MM.1S (cell line): Measurements from ENCODE around the gene WEE2.

Experiments used
- EZH2 ChIP-seq: fragments of 300-600 bp; sonication (generic); optimal IDR thresholded peaks from 2 replicates; pipeline ENCODE3; 2017; ENCODE audit warnings: low read depth, mild to moderate bottlenecking, antibody characterized with exemption, low read length, mixed read lengths
- TF ChIP-seq, protein P1 (sequence below): fragments of 300-600 bp; sonication (generic); IDR thresholded peaks from 2 replicates; pipeline ENCODE4 v1.5.1; 2016; ENCODE audit warnings: antibody characterized with exemption, low read length, mixed read lengths

DNA sequence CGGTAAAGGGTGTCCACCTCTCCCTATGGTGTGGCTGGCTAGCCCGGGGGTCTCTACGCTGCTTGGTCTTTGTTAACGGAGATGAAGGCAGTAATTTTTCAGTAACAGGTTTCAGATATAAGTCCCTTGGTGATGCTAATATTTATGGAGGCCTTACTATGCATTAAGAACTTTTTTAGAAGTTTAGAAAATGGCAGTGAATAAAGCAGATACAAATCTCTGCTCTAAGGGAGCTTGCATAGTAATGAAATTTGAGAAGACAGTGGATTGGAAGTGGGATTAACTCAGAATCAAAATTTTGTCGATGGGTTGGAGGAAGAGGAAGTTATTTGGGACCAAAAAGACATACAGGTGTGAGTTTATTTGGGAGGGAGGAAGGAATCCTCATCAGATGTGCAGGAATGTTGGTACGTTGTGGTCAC is 30.4 kb downstream of the WEE2 start:
- TF ChIP-seq, protein P1, sequence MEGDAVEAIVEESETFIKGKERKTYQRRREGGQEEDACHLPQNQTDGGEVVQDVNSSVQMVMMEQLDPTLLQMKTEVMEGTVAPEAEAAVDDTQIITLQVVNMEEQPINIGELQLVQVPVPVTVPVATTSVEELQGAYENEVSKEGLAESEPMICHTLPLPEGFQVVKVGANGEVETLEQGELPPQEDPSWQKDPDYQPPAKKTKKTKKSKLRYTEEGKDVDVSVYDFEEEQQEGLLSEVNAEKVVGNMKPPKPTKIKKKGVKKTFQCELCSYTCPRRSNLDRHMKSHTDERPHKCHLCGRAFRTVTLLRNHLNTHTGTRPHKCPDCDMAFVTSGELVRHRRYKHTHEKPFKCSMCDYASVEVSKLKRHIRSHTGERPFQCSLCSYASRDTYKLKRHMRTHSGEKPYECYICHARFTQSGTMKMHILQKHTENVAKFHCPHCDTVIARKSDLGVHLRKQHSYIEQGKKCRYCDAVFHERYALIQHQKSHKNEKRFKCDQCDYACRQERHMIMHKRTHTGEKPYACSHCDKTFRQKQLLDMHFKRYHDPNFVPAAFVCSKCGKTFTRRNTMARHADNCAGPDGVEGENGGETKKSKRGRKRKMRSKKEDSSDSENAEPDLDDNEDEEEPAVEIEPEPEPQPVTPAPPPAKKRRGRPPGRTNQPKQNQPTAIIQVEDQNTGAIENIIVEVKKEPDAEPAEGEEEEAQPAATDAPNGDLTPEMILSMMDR = no peak
- no peak for TF ChIP-seq EZH2
